ENCODE results near the gene FBXW4.
"Not testable (repeated sequence)": the region's sequence is repeated elsewhere in the genome, so short reads cannot be mapped to it uniquely, and the experiment has no call there.

FBXW4 gene

DNA sequence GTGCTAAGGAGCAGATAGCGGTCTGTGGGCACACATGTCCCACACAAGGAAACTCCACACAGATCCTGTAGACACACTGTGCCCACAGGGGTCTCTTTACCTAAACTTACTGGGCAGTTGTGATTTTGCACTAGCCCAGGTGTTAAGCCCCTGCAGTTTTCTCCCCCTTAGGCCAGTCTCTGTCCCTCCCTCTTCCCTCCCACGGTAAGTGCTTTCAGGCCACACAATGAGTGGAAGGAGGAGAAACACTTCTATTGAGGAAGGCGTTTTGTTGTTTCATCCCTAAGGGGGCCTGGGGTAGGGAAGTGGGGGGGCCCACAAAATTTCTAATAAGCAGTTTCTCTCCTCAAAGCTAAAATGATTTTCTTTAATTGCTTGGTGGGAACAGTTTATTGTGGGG is 51.4 kb downstream of the FBXW4 start:
- Histone ChIP-seq H3K14ac (ENCODE audit: low read length) (no peak overlapping the region), H3K9me3 (replicated peaks in 1 of 2; ENCODE audit: control insufficient read depth in 2 of 2, insufficient read depth in 1 of 2, low read depth in 1 of 2, low read length in 2 of 2) (no peaks in the 10 kb centered on the region), H2BK15ac (ENCODE audit: low read length) (no peak overlapping the region), H3K4ac (ENCODE audit: low read length) (no peak overlapping the region), H3K4me3 (ENCODE audit: low read length in 2 of 2) (no peak overlapping the region), H3K79me1 (ENCODE audit: low read depth, low read length) (no peaks in the 10 kb centered on the region), H3K18ac (ENCODE audit: low read length) (peak overlapping the region; percentile 88), H3K9ac (ENCODE audit: low read depth, low read length, poor library complexity) (no peak overlapping the region), H3K27me3 (ENCODE audit: control insufficient read depth in 3 of 3, insufficient read depth in 3 of 3, low read depth in 1 of 3, low read length in 3 of 3) (peaks cover 0 to 78% (median 0%) of the 10 kb centered on the region in 3 experiments), H3K27ac (replicated peaks; ENCODE audit: low read length) (peak overlapping the region; percentile 94), H3K4me1 (ENCODE audit: control insufficient read depth in 2 of 2, insufficient read depth in 1 of 2, low read depth in 1 of 2, low read length in 2 of 2) (peaks cover 10 to 29% of the 10 kb centered on the region in 2 donors), H3K4me2 (ENCODE audit: insufficient read depth, low read length, poor library complexity, severe bottlenecking) (no peak overlapping the region), H4K91ac (ENCODE audit: low read depth, low read length, poor library complexity) (peak overlapping the region; percentile 32), H3K36me3 (replicated peaks in 1 of 2; ENCODE audit: control insufficient read depth in 2 of 2, insufficient read depth in 2 of 2, low read length in 2 of 2) (no peaks in the 10 kb centered on the region), H2BK5ac (ENCODE audit: low read length) (peak overlapping the region; percentile 18), H2BK12ac (ENCODE audit: low read length) (no peak overlapping the region), H2AK5ac (ENCODE audit: low read depth, low read length) (peak overlapping the region; percentile 47), H2BK120ac (ENCODE audit: low read depth, low read length) (peak overlapping the region; percentile 61), H4K8ac (ENCODE audit: low read depth, low read length) (no peak overlapping the region), H3K23ac (ENCODE audit: low read depth, low read length, poor library complexity) (no peak overlapping the region), H2AFZ (ENCODE audit: low read length) (no peak overlapping the region)
- WGBS, 2 donors (ENCODE audit: extremely low coverage in 2 of 2, insufficient read length in 2 of 2, insufficient replicate concordance in 1 of 2), result no CpG with 5 or more reads among the region's 3 CpGs
- peak; percentile 45 for DNase-seq (ENCODE audit: low spot score)

DNA sequence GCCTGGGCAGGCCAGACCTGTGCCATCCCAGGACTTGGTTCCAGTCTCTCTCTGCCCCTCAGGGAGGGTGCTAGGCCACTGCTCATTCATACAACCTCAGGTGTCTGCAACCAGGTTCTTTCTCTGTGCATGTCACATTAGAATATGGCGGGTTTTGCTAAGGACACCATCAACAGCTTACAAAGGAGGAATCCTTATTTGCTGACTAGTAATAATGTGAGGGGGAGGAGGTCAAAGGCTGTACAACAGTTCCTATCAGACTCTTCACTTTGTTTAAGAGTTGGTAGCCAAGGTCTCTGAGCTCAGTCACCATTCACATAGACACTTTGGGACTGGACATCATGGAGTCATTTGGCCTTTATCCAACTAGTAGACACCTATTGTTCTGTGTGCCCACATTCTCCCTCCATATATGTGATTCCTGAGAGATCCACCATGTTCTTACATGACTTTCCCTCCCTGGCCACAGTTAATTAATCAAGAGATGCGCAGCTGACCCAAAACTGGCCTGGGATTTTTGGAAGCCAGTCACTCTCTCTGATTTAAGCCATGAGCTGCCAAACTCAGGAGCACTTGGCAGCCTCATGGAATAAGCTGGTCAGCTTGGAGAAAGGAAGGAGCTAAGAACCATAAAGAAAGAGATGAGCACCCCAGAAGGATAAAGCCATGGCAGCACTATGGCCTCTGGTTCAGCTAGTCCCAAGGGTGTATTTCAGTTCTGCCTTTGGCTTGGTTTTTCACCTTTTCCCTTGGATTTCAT is 55.6 kb downstream of the FBXW4 start:
- Histone ChIP-seq H3K23ac (ENCODE audit: low read depth, low read length, poor library complexity) (no peak overlapping the region), H2AFZ (ENCODE audit: low read length) (no peak overlapping the region), H3K14ac (ENCODE audit: low read length) (no peak overlapping the region), H3K18ac (ENCODE audit: low read length) (no peak overlapping the region), H4K8ac (ENCODE audit: low read depth, low read length) (no peak overlapping the region), H3K4me1 (ENCODE audit: control insufficient read depth in 2 of 2, insufficient read depth in 1 of 2, low read depth in 1 of 2, low read length in 2 of 2) (peaks cover 7 to 17% of the 10 kb centered on the region in 2 donors), H3K9me3 (replicated peaks in 1 of 2; ENCODE audit: control insufficient read depth in 2 of 2, insufficient read depth in 1 of 2, low read depth in 1 of 2, low read length in 2 of 2) (no peaks in the 10 kb centered on the region), H3K27ac (replicated peaks; ENCODE audit: low read length) (no peak overlapping the region), H3K79me1 (ENCODE audit: low read depth, low read length) (no peaks in the 10 kb centered on the region), H2BK12ac (ENCODE audit: low read length) (no peak overlapping the region), H3K4me3 (ENCODE audit: low read length in 2 of 2) (no peak overlapping the region), H3K9ac (ENCODE audit: low read depth, low read length, poor library complexity) (no peak overlapping the region), H3K27me3 (ENCODE audit: control insufficient read depth in 3 of 3, insufficient read depth in 3 of 3, low read depth in 1 of 3, low read length in 3 of 3) (peaks cover 0 to 44% (median 0%) of the 10 kb centered on the region in 3 experiments), H3K36me3 (replicated peaks in 1 of 2; ENCODE audit: control insufficient read depth in 2 of 2, insufficient read depth in 2 of 2, low read length in 2 of 2) (peaks cover 0 to 2% of the 10 kb centered on the region in 2 donors), H2BK15ac (ENCODE audit: low read length) (no peak overlapping the region), H4K91ac (ENCODE audit: low read depth, low read length, poor library complexity) (no peak overlapping the region), H2BK5ac (ENCODE audit: low read length) (no peak overlapping the region), H2BK120ac (ENCODE audit: low read depth, low read length) (no peak overlapping the region), H3K4ac (ENCODE audit: low read length) (no peak overlapping the region), H2AK5ac (ENCODE audit: low read depth, low read length) (no peak overlapping the region), H3K4me2 (ENCODE audit: insufficient read depth, low read length, poor library complexity, severe bottlenecking) (no peak overlapping the region)
- DNase-seq (ENCODE audit: low spot score), result no peak
- no CpG with 5 or more reads among the region's 2 CpGs for WGBS, 2 donors (ENCODE audit: extremely low coverage in 2 of 2, insufficient read length in 2 of 2, insufficient replicate concordance in 1 of 2)

DNA sequence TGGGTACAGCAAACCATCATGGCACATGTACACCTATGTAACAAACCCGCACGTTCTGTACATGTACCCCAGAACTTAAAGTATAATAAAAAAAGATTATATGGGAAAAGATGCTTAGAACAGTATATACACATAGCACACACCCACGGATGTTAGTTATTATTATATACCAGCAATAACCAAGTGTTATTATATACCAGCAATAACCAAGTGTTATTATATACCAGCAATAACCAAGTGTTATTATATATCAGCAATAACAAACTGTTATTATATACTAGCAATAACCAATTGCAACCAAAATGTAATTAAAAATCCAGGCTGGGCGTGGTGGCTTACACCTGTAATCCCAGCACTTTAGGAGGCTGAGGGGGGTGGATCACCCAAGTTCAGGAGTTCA is 61.5 kb downstream of the FBXW4 start:
- WGBS, 2 donors (ENCODE audit: extremely low coverage in 2 of 2, insufficient read length in 2 of 2, insufficient replicate concordance in 1 of 2), result no CpG with 5 or more reads among the region's 4 CpGs
- not testable (repeated sequence) for H3K36me3 ChIP-seq (replicated peaks in 1 of 2; ENCODE audit: control insufficient read depth in 2 of 2, insufficient read depth in 2 of 2, low read length in 2 of 2)

DNA sequence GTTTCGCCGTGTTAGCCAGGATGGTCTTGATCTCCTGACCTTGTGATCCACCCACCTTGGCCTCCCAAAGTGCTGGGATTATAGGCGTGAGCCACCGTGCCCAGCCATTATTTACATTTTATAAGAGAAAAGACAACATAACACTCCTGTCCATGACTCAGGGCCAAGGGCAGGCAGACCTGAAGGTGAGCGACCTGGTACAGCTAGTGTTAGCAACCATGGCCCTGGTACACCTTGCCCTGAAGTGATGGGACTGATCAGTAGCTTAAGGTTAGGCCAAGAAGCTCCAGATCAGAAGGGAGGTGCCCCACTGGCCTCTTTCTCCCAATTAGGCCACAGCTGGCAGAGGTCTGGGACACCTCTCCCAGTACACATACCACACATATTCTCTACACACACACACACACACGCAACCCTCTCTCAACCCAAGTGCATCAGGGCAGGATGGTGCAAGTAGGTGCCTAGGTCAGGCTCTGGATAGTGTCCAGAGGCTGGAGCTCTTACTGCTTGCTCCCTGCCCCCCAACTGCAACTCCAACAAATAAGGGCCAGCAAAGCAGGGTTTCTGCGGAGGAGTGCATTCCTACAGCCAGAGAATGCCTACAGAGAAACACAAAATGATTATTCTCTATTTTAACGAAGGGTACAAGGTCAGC is 63.0 kb downstream of the FBXW4 start:
- WGBS, 2 donors (ENCODE audit: extremely low coverage in 2 of 2, insufficient read length in 2 of 2, insufficient replicate concordance in 1 of 2), result no CpG with 5 or more reads among the region's 8 CpGs
- H3K14ac ChIP-seq (ENCODE audit: low read length), result no peak overlapping the region
- H3K9ac ChIP-seq (ENCODE audit: low read depth, low read length, poor library complexity), result peak overlapping the region; percentile 24

More for the DNA sequence above, 61.5 kb downstream of the FBXW4 start:
- not testable (repeated sequence) for H2BK12ac ChIP-seq (ENCODE audit: low read length); H2BK120ac ChIP-seq (ENCODE audit: low read depth, low read length); H3K18ac ChIP-seq (ENCODE audit: low read length); H3K79me1 ChIP-seq (ENCODE audit: low read depth, low read length); H4K8ac ChIP-seq (ENCODE audit: low read depth, low read length); H2BK5ac ChIP-seq (ENCODE audit: low read length); H3K4me3 ChIP-seq (ENCODE audit: low read length in 2 of 2); H3K4ac ChIP-seq (ENCODE audit: low read length); H2BK15ac ChIP-seq (ENCODE audit: low read length); DNase-seq (ENCODE audit: low spot score); H3K9ac ChIP-seq (ENCODE audit: low read depth, low read length, poor library complexity); H2AFZ ChIP-seq (ENCODE audit: low read length); H3K14ac ChIP-seq (ENCODE audit: low read length); H3K27ac ChIP-seq (replicated peaks; ENCODE audit: low read length); H3K23ac ChIP-seq (ENCODE audit: low read depth, low read length, poor library complexity); H2AK5ac ChIP-seq (ENCODE audit: low read depth, low read length); H3K9me3 ChIP-seq (replicated peaks in 1 of 2; ENCODE audit: control insufficient read depth in 2 of 2, insufficient read depth in 1 of 2, low read depth in 1 of 2, low read length in 2 of 2); H3K4me2 ChIP-seq (ENCODE audit: insufficient read depth, low read length, poor library complexity, severe bottlenecking); H4K91ac ChIP-seq (ENCODE audit: low read depth, low read length, poor library complexity)
- Histone ChIP-seq H3K27me3 (ENCODE audit: control insufficient read depth in 3 of 3, insufficient read depth in 3 of 3, low read depth in 1 of 3, low read length in 3 of 3) (peaks cover 0 to 32% (median 0%) of the 10 kb centered on the region in 3 experiments), H3K4me1 (ENCODE audit: control insufficient read depth in 2 of 2, insufficient read depth in 1 of 2, low read depth in 1 of 2, low read length in 2 of 2) (peaks cover 0 to 18% of the 10 kb centered on the region in 2 donors)

More for the DNA sequence above, 63.0 kb downstream of the FBXW4 start:
- Histone ChIP-seq H2BK12ac (ENCODE audit: low read length) (no peak overlapping the region), H2BK5ac (ENCODE audit: low read length) (no peak overlapping the region), H3K4ac (ENCODE audit: low read length) (no peak overlapping the region), H3K4me2 (ENCODE audit: insufficient read depth, low read length, poor library complexity, severe bottlenecking) (no peak overlapping the region), H4K8ac (ENCODE audit: low read depth, low read length) (peak overlapping the region; percentile 58), H3K4me3 (ENCODE audit: low read length in 2 of 2) (no peak overlapping the region), H2AK5ac (ENCODE audit: low read depth, low read length) (no peak overlapping the region), H3K4me1 (ENCODE audit: control insufficient read depth in 2 of 2, insufficient read depth in 1 of 2, low read depth in 1 of 2, low read length in 2 of 2) (peaks cover 0 to 21% of the 10 kb centered on the region in 2 donors), H3K36me3 (replicated peaks in 1 of 2; ENCODE audit: control insufficient read depth in 2 of 2, insufficient read depth in 2 of 2, low read length in 2 of 2) (peaks cover 0 to 3% of the 10 kb centered on the region in 2 donors), H3K27ac (replicated peaks; ENCODE audit: low read length) (peak overlapping the region; percentile 6), H3K27me3 (ENCODE audit: control insufficient read depth in 3 of 3, insufficient read depth in 3 of 3, low read depth in 1 of 3, low read length in 3 of 3) (peaks cover 0 to 42% (median 0%) of the 10 kb centered on the region in 3 experiments), H3K23ac (ENCODE audit: low read depth, low read length, poor library complexity) (peak overlapping the region; percentile 38), H3K18ac (ENCODE audit: low read length) (peak overlapping the region; percentile 81), H3K79me1 (ENCODE audit: low read depth, low read length) (no peaks in the 10 kb centered on the region), H3K9me3 (replicated peaks in 1 of 2; ENCODE audit: control insufficient read depth in 2 of 2, insufficient read depth in 1 of 2, low read depth in 1 of 2, low read length in 2 of 2) (peaks cover 0 to 4% of the 10 kb centered on the region in 2 donors), H2BK120ac (ENCODE audit: low read depth, low read length) (peak overlapping the region; percentile 40), H2BK15ac (ENCODE audit: low read length) (no peak overlapping the region), H2AFZ (ENCODE audit: low read length) (no peak overlapping the region), H4K91ac (ENCODE audit: low read depth, low read length, poor library complexity) (no peak overlapping the region)
- no peak for DNase-seq (ENCODE audit: low spot score)

Data from neuronal stem cell (in vitro differentiated cells).